SHP77 treated with DMSO at 0.1 percent for 48 hours (cell line): ENCODE data around the gene GLS.
A peak's percentile ranks its signal among the peaks of the same experiment; 100 is the strongest.

Source experiments
- DNase-seq: peaks from one replicate; lab custom pipeline; 2025; lab: John Stamatoyannopoulos, UW

GLS gene

DNA sequence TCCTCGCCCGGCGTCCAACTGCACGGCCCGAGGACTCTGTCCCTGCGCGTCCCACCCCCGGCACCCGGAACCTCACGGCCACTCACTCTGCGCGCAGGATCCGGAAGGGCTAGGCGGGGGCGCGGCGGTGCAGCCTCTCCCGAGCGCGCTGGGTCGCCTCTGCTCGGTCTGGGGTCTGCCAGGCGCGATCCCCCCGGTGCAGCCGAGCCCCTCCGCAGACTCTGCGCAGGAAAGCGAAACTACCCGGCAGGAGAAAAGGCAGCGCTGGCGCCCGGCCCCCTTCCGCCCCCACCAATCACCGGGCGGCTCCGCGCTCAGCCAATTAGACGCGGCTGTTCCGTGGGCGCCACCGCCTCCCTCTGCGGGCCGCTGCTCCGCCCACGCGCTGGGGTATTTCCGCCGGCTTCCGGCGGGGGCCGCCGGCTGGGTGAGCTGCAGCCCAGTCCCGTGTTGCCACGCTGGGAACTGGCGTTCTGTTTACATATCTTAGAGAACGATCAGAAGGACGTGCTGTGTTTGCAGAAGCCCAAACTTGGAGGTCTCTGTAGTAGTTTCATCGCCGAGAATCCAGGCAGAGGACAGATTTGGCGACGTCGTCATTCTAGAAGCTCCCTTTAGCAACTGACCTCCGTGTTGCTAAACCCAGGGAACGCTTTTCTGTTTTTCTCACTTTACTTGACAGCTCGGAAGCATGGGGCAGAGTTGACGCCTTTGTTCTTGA, 133.5 kb downstream of the GLS start, which contains the start of gene STAT1:
TSS of gene STAT1 (minus strand) at position 240 of the 721 bp plus-strand sequence. CDS start 4,168 bp downstream, outside the sequence.
- peak; percentile 85 for DNase-seq

DNA sequence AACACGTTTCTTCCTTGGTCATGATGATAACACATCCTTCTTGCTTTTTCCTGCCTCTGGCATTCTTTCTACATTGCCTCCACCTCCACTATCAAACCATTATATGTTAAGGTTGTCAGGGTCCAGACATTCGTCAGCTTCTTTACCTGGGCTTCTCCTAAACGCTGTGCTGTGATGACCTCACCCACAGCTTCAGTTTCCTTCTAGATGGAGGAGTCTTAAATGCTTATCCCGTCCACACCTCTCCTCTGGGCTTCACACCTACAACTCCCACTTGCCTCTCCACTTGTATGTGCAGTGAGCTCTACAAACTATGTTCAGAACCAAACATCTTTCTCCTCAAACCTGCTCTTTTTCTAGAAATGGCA, 134.0 kb downstream of the GLS start:
- no peak for DNase-seq
